Embryonic facial prominence (tissue), 1 donor: Measurements from ENCODE around the gene RNF19B.

Experiments used
- DNase-seq: peaks from one replicate; pipeline ENCODE4 v3.0.0-alpha.2; 2016; ENCODE audit errors: extremely low spot score

The RNF19B gene

GRCh38 chr1:32901823-32902534 is 62.6 kb downstream of the RNF19B start:
- no peak for DNase-seq

- no peak for DNase-seq
These were observed 63.4 kb downstream of the RNF19B start, which contains the start of gene TMEM54 for GRCh38 chr1:32900956-32901822. TMEM54 (minus strand) TSS chr1:32901389; CDS start chr1:32901238, 151 bp downstream.

GRCh38 chr1:32900371-32900955 is 64.1 kb downstream of the RNF19B start:
- DNase-seq = no peak

- DNase-seq = no peak
These were observed 64.9 kb downstream of the RNF19B start for GRCh38 chr1:32899586-32900296.

- no peak for DNase-seq
These were observed 65.7 kb downstream of the RNF19B start for GRCh38 chr1:32898958-32899357.

- DNase-seq = no peak
These were observed 66.6 kb downstream of the RNF19B start for GRCh38 chr1:32898056-32898455.

GRCh38 chr1:32897082-32898049 is 67.2 kb downstream of the RNF19B start:
- DNase-seq = no peak

- DNase-seq = no peak
These were observed 68.2 kb downstream of the RNF19B start for GRCh38 chr1:32896451-32896850.

GRCh38 chr1:32895325-32896215 is 69.0 kb downstream of the RNF19B start:
- DNase-seq = no peak

GRCh38 chr1:32894681-32895080 is 69.9 kb downstream of the RNF19B start:
- no peak for DNase-seq

GRCh38 chr1:32894019-32894600 is 70.5 kb downstream of the RNF19B start:
- no peak for DNase-seq

GRCh38 chr1:32893198-32894018 is 71.2 kb downstream of the RNF19B start:
- no peak for DNase-seq

- DNase-seq = no peak
These were observed 72.0 kb downstream of the RNF19B start for GRCh38 chr1:32892368-32893197.

- no peak for DNase-seq
These were observed 73.0 kb downstream of the RNF19B start for GRCh38 chr1:32891630-32892029.

- DNase-seq = no peak
These were observed 73.4 kb downstream of the RNF19B start for GRCh38 chr1:32891241-32891570.

GRCh38 chr1:32890516-32891240 is 73.9 kb downstream of the RNF19B start:
- no peak for DNase-seq

- no peak for DNase-seq
These were observed 74.8 kb downstream of the RNF19B start for GRCh38 chr1:32889731-32890278.
